ENCODE data around the gene PRKAG2. TPM values are rescaled to one million over a fixed set of nuclear protein-coding genes. Genes with fewer than 3 reads are reported as not detected.
A peak's percentile ranks its signal among the peaks of the same experiment; 100 is the strongest.

PRKAG2 gene
- total RNA-seq, 1 donor from 2014 or later = 21.1 TPM

GRCh38 chr7:151742713-151743480, 134.0 kb downstream of the PRKAG2 start:
- Histone ChIP-seq H3K4me3 (ENCODE audit: low read depth, low read length) (no peak overlapping the region), H3K36me3 (ENCODE audit: control insufficient read depth, insufficient read depth, low read length) (no peaks in the 10 kb centered on the region), H3K27me3 (ENCODE audit: control insufficient read depth, insufficient read depth, low read length) (no peaks in the 10 kb centered on the region)
- no peak for DNase-seq (ENCODE audit: low read depth)
- TF ChIP-seq CTCF (IDR thresholded peaks at IDR 0.05; ENCODE audit: insufficient read depth, low read length, poor library complexity, severe bottlenecking) = no peak

- no peak overlapping the region for H3K4me3 ChIP-seq (ENCODE audit: low read depth, low read length)
- H3K27me3 ChIP-seq (ENCODE audit: control insufficient read depth, insufficient read depth, low read length) = no peaks in the 10 kb centered on the region
- DNase-seq (ENCODE audit: low read depth) = no peak
- no peaks in the 10 kb centered on the region for H3K36me3 ChIP-seq (ENCODE audit: control insufficient read depth, insufficient read depth, low read length)
- TF ChIP-seq CTCF (IDR thresholded peaks at IDR 0.05; ENCODE audit: insufficient read depth, low read length, poor library complexity, severe bottlenecking) = no peak
These were observed 135.3 kb downstream of the PRKAG2 start for GRCh38 chr7:151741585-151741984.

GRCh38 chr7:151740081-151740851, 136.6 kb downstream of the PRKAG2 start:
- Histone ChIP-seq H3K27me3 (ENCODE audit: control insufficient read depth, insufficient read depth, low read length) (no peaks in the 10 kb centered on the region), H3K36me3 (ENCODE audit: control insufficient read depth, insufficient read depth, low read length) (no peaks in the 10 kb centered on the region), H3K4me3 (ENCODE audit: low read depth, low read length) (no peak overlapping the region)
- DNase-seq (ENCODE audit: low read depth) = no peak
- TF ChIP-seq CTCF (IDR thresholded peaks at IDR 0.05; ENCODE audit: insufficient read depth, low read length, poor library complexity, severe bottlenecking) = no peak

GRCh38 chr7:151738925-151739324, 138.0 kb downstream of the PRKAG2 start:
- no peak for TF ChIP-seq CTCF (IDR thresholded peaks at IDR 0.05; ENCODE audit: insufficient read depth, low read length, poor library complexity, severe bottlenecking)
- Histone ChIP-seq H3K4me3 (ENCODE audit: low read depth, low read length) (no peak overlapping the region), H3K36me3 (ENCODE audit: control insufficient read depth, insufficient read depth, low read length) (no peaks in the 10 kb centered on the region), H3K27me3 (ENCODE audit: control insufficient read depth, insufficient read depth, low read length) (no peaks in the 10 kb centered on the region)
- no peak for DNase-seq (ENCODE audit: low read depth)

GRCh38 chr7:151736403-151736909, 140.5 kb downstream of the PRKAG2 start:
- TF ChIP-seq CTCF (IDR thresholded peaks at IDR 0.05; ENCODE audit: insufficient read depth, low read length, poor library complexity, severe bottlenecking) = peak; percentile 41
- Histone ChIP-seq H3K27me3 (ENCODE audit: control insufficient read depth, insufficient read depth, low read length) (no peaks in the 10 kb centered on the region), H3K4me3 (ENCODE audit: low read depth, low read length) (no peak overlapping the region), H3K36me3 (ENCODE audit: control insufficient read depth, insufficient read depth, low read length) (no peaks in the 10 kb centered on the region)
- peak; percentile 92 for DNase-seq (ENCODE audit: low read depth)
